ENCODE results near the gene HOMER3. TPM values are rescaled to one million over a fixed set of nuclear protein-coding genes. Genes with fewer than 3 reads are reported as not detected.

HOMER3 gene
- total RNA-seq, 2 donors from 2014 or later, result 13.6 to 39.8 TPM

- TF ChIP-seq CTCF (IDR thresholded peaks at IDR 0.05), result no peak
- Histone ChIP-seq H3K9me3 (no peaks in the 10 kb centered on the region), H3K36me3 (peaks cover 43% of the 10 kb centered on the region), H3K4me1 (peaks cover 0 to 11% of the 10 kb centered on the region in 2 donors), H3K27ac (no peak overlapping the region), H3K4me3 (no peak overlapping the region), H3K27me3 (no peaks in the 10 kb centered on the region)
- no peak for DNase-seq (ENCODE audit: low spot score)
These were observed 11.7 kb downstream of the HOMER3 start for GRCh38 chr19:18929311-18929710.

GRCh38 chr19:18928018-18928805 is 12.8 kb downstream of the HOMER3 start:
- no peaks in the 10 kb centered on the region for H3K9me3 ChIP-seq
- TF ChIP-seq CTCF (IDR thresholded peaks at IDR 0.05), result no peak
- no peak for DNase-seq (ENCODE audit: low spot score)
- no peaks in the 10 kb centered on the region for H3K27me3 ChIP-seq
- H3K4me1 ChIP-seq, result peaks cover 0 to 11% of the 10 kb centered on the region in 2 donors
- no peak overlapping the region for H3K27ac ChIP-seq
- H3K4me3 ChIP-seq, result no peak overlapping the region
- H3K36me3 ChIP-seq, result peaks cover 51% of the 10 kb centered on the region

- no peak for TF ChIP-seq CTCF (IDR thresholded peaks at IDR 0.05)
- no peak overlapping the region for H3K4me3 ChIP-seq
- no peaks in the 10 kb centered on the region for H3K27me3 ChIP-seq
- H3K4me1 ChIP-seq, result peaks cover 0 to 17% of the 10 kb centered on the region in 2 donors
- no peak overlapping the region for H3K27ac ChIP-seq
- no peaks in the 10 kb centered on the region for H3K9me3 ChIP-seq
- no peak for DNase-seq (ENCODE audit: low spot score)
- peaks cover 62% of the 10 kb centered on the region for H3K36me3 ChIP-seq
These were observed 16.3 kb downstream of the HOMER3 start for GRCh38 chr19:18924684-18925213.

GRCh38 chr19:18922228-18922985 is 18.6 kb downstream of the HOMER3 start:
- H3K36me3 ChIP-seq, result peaks cover 46% of the 10 kb centered on the region
- no peak overlapping the region for H3K4me3 ChIP-seq
- TF ChIP-seq CTCF (IDR thresholded peaks at IDR 0.05), result no peak
- no peak for DNase-seq (ENCODE audit: low spot score)
- H3K4me1 ChIP-seq, result peaks cover 0 to 31% of the 10 kb centered on the region in 2 donors
- no peaks in the 10 kb centered on the region for H3K27me3 ChIP-seq
- H3K27ac ChIP-seq, result no peak overlapping the region
- no peaks in the 10 kb centered on the region for H3K9me3 ChIP-seq

GRCh38 chr19:18921593-18921992 is 19.4 kb downstream of the HOMER3 start:
- H3K27ac ChIP-seq, result no peak overlapping the region
- no peak for DNase-seq (ENCODE audit: low spot score)
- peaks cover 0 to 33% of the 10 kb centered on the region in 2 donors for H3K4me1 ChIP-seq
- TF ChIP-seq CTCF (IDR thresholded peaks at IDR 0.05), result no peak
- H3K9me3 ChIP-seq, result no peaks in the 10 kb centered on the region
- H3K4me3 ChIP-seq, result no peak overlapping the region
- H3K27me3 ChIP-seq, result no peaks in the 10 kb centered on the region
- H3K36me3 ChIP-seq, result peaks cover 46% of the 10 kb centered on the region

Measured in right atrium auricular region (tissue), 2 donors.